Activated T-cell treated with anti-CD3 and anti-CD28 coated beads, Interleukin-2, amount 50 U/mL, for 72 hours (primary cell): Measurements from ENCODE around the gene FBLN2. TPM values are rescaled to one million over a fixed set of nuclear protein-coding genes. Genes with fewer than 3 reads are reported as not detected.

Experiments
- ATAC-seq, 2 donors: fragments of 150-1000 bp; cut with Tn5 transposase; replicated peaks in 1 of 2; 2 replicates each; pipeline ENCODE4 v1.10.0; 2021; ENCODE audit warnings: moderate library complexity in 2 of 2, mild to moderate bottlenecking in 1 of 2
- DNase-seq, 2 donors: peaks; one replicate each; pipeline ENCODE4 v3.0.0; 2021 to 2022; ENCODE audit warnings: mixed read lengths in 1 of 2
- H3K27ac Mint-ChIP-seq: one replicate; pipeline ENCODE4 v1.8.0; 2022; ENCODE audit warnings: mild to moderate bottlenecking, moderate library complexity, mixed read lengths
- H3K27me3 Mint-ChIP-seq: one replicate; pipeline ENCODE4 v1.8.0; 2022; ENCODE audit warnings: low read depth, mixed read lengths
- H3K36me3 Mint-ChIP-seq, 2 donors: one replicate each; pipeline ENCODE4 v1.8.0; 2022; ENCODE audit warnings: mixed read lengths in 2 of 2, mild to moderate bottlenecking in 1 of 2; ENCODE audit not compliant: insufficient read depth in 2 of 2
- H3K4me1 Mint-ChIP-seq: one replicate; pipeline ENCODE4 v1.8.0; 2022; ENCODE audit warnings: low read depth, mixed read lengths
- H3K4me3 Mint-ChIP-seq, 2 donors: one replicate each; pipeline ENCODE4 v1.8.0; 2022; ENCODE audit warnings: mild to moderate bottlenecking in 2 of 2, mixed read lengths in 2 of 2, moderate library complexity in 2 of 2
- H3K9me3 Mint-ChIP-seq, 2 donors: one replicate each; pipeline ENCODE4 v1.8.0; 2022; ENCODE audit warnings: mixed read lengths in 2 of 2
- total RNA-seq, 2 donors: library from RNA; stranded (reverse); gene quantifications; one replicate each; pipeline ENCODE4 v1.2.3, GENCODE V29; 2022

FBLN2 gene
- total RNA-seq, 2 donors from 2014 or later = 0.49 to 1.1 TPM

GRCh38 chr3:13582366-13583250 is 33.7 kb downstream of the FBLN2 start:
- Mint-ChIP-seq H3K4me3 (no peak overlapping the region), H3K27me3 (no peaks in the 10 kb centered on the region), H3K4me1 (peaks cover 2% of the 10 kb centered on the region), H3K9me3 (no peaks in the 10 kb centered on the region), H3K36me3 (no peaks in the 10 kb centered on the region), H3K27ac (no peak overlapping the region)
- ATAC-seq (no peak), DNase-seq (no peak)

- Mint-ChIP-seq H3K27ac (no peak overlapping the region), H3K36me3 (no peaks in the 10 kb centered on the region), H3K4me1 (no peaks in the 10 kb centered on the region), H3K9me3 (no peaks in the 10 kb centered on the region), H3K4me3 (no peak overlapping the region), H3K27me3 (no peaks in the 10 kb centered on the region)
- ATAC-seq (no peak), DNase-seq (no peak)
Measured at GRCh38 chr3:13583251-13584180, 34.6 kb downstream of the FBLN2 start.

- DNase-seq (no peak), ATAC-seq (no peak)
- Mint-ChIP-seq H3K27ac (no peak overlapping the region), H3K27me3 (no peaks in the 10 kb centered on the region), H3K4me1 (no peaks in the 10 kb centered on the region), H3K36me3 (no peaks in the 10 kb centered on the region), H3K4me3 (no peak overlapping the region), H3K9me3 (no peaks in the 10 kb centered on the region)
Measured at GRCh38 chr3:13584427-13584891, 35.5 kb downstream of the FBLN2 start.

GRCh38 chr3:13584901-13585300 is 36.0 kb downstream of the FBLN2 start:
- Mint-ChIP-seq H3K9me3 (no peaks in the 10 kb centered on the region), H3K27me3 (no peaks in the 10 kb centered on the region), H3K4me3 (no peak overlapping the region), H3K4me1 (no peaks in the 10 kb centered on the region), H3K36me3 (no peaks in the 10 kb centered on the region), H3K27ac (no peak overlapping the region)
- DNase-seq = no peak
- ATAC-seq = no peak

DNA sequence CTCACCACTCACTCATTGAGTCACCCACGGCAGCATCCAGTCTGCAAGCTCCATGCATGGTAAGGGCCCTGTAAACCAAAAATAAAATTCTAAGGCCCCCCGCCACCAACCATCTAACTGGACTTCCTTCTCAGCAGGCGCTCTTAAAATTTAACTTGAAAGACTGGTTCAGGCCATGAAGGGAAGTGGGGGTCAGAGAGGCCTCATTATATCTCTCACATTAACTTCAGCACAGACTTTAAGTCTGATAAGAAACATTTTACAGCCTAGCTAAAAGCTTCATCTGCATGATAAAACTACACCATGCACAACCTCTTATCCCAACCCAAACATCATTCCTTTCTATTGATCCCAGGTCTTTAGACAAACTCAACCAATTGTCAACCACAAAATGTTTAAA is 38.5 kb downstream of the FBLN2 start:
- ATAC-seq = no peak
- Mint-ChIP-seq H3K27me3 (no peaks in the 10 kb centered on the region), H3K9me3 (no peaks in the 10 kb centered on the region), H3K36me3 (no peaks in the 10 kb centered on the region), H3K4me1 (no peaks in the 10 kb centered on the region), H3K4me3 (no peak overlapping the region), H3K27ac (no peak overlapping the region)
- no peak for DNase-seq

- Mint-ChIP-seq H3K9me3 (no peaks in the 10 kb centered on the region), H3K27ac (no peak overlapping the region), H3K36me3 (no peaks in the 10 kb centered on the region), H3K27me3 (no peaks in the 10 kb centered on the region), H3K4me3 (no peak overlapping the region), H3K4me1 (no peaks in the 10 kb centered on the region)
- ATAC-seq (no peak), DNase-seq (no peak)
Measured at GRCh38 chr3:13588221-13588701, 39.3 kb downstream of the FBLN2 start.

- ATAC-seq (no peak), DNase-seq (no peak)
- Mint-ChIP-seq H3K27ac (no peak overlapping the region), H3K4me3 (no peak overlapping the region), H3K27me3 (no peaks in the 10 kb centered on the region), H3K9me3 (no peaks in the 10 kb centered on the region), H3K4me1 (no peaks in the 10 kb centered on the region), H3K36me3 (no peaks in the 10 kb centered on the region)
Measured at GRCh38 chr3:13588993-13589392, 40.1 kb downstream of the FBLN2 start.

DNA sequence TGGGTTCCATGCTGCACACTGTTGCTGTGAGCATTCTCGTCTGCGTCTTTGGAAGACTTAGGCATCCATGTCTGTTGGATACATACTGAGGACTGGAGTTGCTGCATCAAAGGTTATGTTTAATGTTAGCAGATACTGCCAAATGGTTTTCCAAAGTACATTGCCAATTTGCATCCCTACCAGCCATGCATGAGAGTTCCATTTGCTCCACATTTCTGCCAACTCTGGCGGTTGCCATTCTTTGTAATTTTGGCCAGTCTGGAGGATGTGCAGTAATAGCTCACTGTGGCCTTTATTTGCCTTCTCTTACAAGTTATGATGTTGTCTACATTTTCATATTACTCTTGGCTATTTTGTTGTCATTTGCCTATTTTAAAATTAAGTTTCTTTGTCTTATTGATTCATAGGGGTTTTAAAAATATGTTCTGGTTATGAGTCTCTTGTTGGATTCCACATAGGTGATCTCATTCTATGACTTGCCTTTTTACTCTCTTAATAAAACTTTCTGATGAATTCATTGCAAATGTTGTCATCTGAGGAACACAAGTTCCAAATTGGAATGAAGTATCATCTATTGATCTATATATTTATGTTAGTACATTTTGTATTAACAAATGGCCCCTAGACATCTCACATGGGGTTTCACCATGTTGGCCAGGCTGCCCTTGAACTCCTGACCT is 42.1 kb downstream of the FBLN2 start:
- Mint-ChIP-seq H3K4me3 (no peak overlapping the region), H3K9me3 (no peaks in the 10 kb centered on the region), H3K27ac (no peak overlapping the region), H3K27me3 (no peaks in the 10 kb centered on the region), H3K4me1 (no peaks in the 10 kb centered on the region), H3K36me3 (no peaks in the 10 kb centered on the region)
- DNase-seq = no peak
- no peak for ATAC-seq

DNA sequence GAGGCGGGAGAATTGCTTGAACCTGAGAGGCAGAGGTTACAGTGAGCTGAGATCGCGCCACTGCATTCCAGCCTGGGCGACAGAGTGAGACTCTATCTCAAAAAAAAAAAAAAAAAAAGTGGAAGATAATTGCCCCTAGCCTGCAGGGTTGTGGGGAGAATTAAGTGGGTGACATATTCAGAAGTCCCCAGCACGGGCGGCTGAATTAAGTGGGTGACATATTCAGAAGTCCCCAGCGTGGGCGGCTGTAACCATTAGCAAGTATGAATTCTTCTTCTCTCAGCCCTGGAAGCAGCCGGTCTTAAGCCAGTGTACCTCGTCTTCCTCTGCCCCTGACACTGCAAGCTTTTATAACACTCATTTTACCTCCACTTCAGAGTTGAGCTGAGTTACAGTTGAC is 44.7 kb downstream of the FBLN2 start:
- no peak overlapping the region for H3K4me3 Mint-ChIP-seq
- no peak for ATAC-seq
- no peaks in the 10 kb centered on the region for H3K4me1 Mint-ChIP-seq
- no peak for DNase-seq
- H3K27me3 Mint-ChIP-seq = no peaks in the 10 kb centered on the region
- no peaks in the 10 kb centered on the region for H3K9me3 Mint-ChIP-seq
- no peak overlapping the region for H3K27ac Mint-ChIP-seq
- no peaks in the 10 kb centered on the region for H3K36me3 Mint-ChIP-seq

DNA sequence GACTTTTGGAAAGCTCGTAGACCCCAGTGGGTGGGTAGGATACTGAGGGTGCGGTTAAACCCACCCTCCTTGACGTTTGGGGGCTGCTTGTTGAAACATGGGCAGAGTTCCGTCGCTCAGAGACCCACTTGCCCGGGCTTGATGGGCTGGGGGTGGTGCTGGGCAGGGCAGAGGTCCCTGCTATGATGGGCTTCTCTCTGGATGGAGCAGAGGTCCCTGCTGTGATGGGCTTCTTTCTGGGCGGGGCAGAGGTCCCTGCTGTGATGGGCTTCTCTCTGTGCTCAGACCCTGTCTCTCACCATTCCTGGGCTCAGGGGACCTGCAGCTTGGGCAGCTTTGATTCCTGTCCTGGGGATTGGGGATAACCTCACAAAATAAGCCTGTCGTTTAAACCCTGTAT is 45.2 kb downstream of the FBLN2 start:
- H3K9me3 Mint-ChIP-seq = no peaks in the 10 kb centered on the region
- H3K36me3 Mint-ChIP-seq = no peaks in the 10 kb centered on the region
- no peak overlapping the region for H3K27ac Mint-ChIP-seq
- ATAC-seq (no peak), DNase-seq (no peak)
- no peaks in the 10 kb centered on the region for H3K27me3 Mint-ChIP-seq
- H3K4me1 Mint-ChIP-seq = no peaks in the 10 kb centered on the region
- no peak overlapping the region for H3K4me3 Mint-ChIP-seq

DNA sequence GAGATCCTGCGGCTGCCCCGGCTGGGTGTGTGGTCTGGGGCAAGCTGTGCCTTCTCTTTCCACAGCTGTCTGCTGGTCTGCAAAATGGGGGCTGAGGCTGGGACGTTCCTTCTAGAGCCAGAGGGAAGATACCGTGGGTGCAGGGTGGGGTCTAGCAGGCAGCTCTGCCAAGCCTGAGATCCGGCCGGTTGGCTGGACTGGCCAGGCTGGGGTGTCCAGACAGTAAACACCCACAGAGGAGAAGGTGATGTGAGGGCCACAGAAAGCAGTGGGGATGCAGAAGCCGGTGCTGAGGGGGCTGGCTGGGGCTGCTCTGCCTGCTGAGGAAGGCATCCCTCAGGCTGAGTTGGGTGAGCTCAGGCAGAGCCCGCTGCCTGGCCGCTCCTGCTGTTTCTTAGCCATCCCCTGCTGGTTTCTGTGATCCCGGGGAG is 46.1 kb downstream of the FBLN2 start:
- Mint-ChIP-seq H3K4me1 (no peaks in the 10 kb centered on the region), H3K4me3 (no peak overlapping the region), H3K27me3 (no peaks in the 10 kb centered on the region), H3K27ac (no peak overlapping the region), H3K9me3 (no peaks in the 10 kb centered on the region), H3K36me3 (no peaks in the 10 kb centered on the region)
- ATAC-seq (no peak), DNase-seq (no peak)

GRCh38 chr3:13595485-13595884 is 46.6 kb downstream of the FBLN2 start:
- H3K27me3 Mint-ChIP-seq = no peaks in the 10 kb centered on the region
- no peak overlapping the region for H3K4me3 Mint-ChIP-seq
- DNase-seq (no peak), ATAC-seq (no peak)
- no peaks in the 10 kb centered on the region for H3K9me3 Mint-ChIP-seq
- H3K36me3 Mint-ChIP-seq = no peaks in the 10 kb centered on the region
- H3K27ac Mint-ChIP-seq = no peak overlapping the region
- H3K4me1 Mint-ChIP-seq = no peaks in the 10 kb centered on the region
